PC-3 (cell line): ENCODE results near the gene FOXK2. TPM values are rescaled to one million over a fixed set of nuclear protein-coding genes. Genes with fewer than 3 reads are reported as not detected.

Source experiments
- ATAC-seq: fragments of 200-7000 bp; cut with Tn5 transposase; 2 replicates; pipeline ENCODE4 v1.9.1; 2020; ENCODE audit warnings: mild to moderate bottlenecking, moderate library complexity
- BruUV-seq: library from RNA; stranded (reverse); fragments of 400-500 nt; replicated peaks from 2 replicates; lab custom pipeline; 2021; lab: Mats Ljungman, UMichigan
- CTCF ChIA-PET: fragments of 300-600 bp; sonication (Branson Sonifier 250); formaldehyde crosslinking; loops from one replicate; lab custom pipeline; 2022; ENCODE audit warnings: antibody characterized with exemption; lab: Charles Lee
- POLR2A ChIA-PET: fragments of 300-600 bp; sonication (Branson Sonifier 250); formaldehyde crosslinking; loops from one replicate; lab custom pipeline; 2022; ENCODE audit warnings: antibody characterized with exemption; ENCODE audit not compliant: unreplicated experiment; lab: Charles Lee
- DNase-seq: peaks from one replicate; pipeline ENCODE4 v3.0.0-alpha.2; 2015
- H2AFZ ChIP-seq: fragments of 300-600 bp; sonication (generic); 2 replicates; pipeline ENCODE4 v1.6.0; 2016; ENCODE audit warnings: antibody characterized with exemption, low read length
- H3F3A ChIP-seq: fragments of 300-600 bp; sonication (generic); one replicate; pipeline ENCODE4 v1.6.0; 2017; ENCODE audit warnings: antibody characterized with exemption, low read length, control low read depth, mild to moderate bottlenecking; ENCODE audit not compliant: unreplicated experiment
- H3K27ac ChIP-seq: fragments of 300-600 bp; sonication (generic); 2 replicates; pipeline ENCODE4 v1.5.1; 2016; ENCODE audit warnings: mild to moderate bottlenecking, low read length
- H3K27me3 ChIP-seq: fragments of 300-600 bp; sonication (generic); 2 replicates; pipeline ENCODE4 v1.6.1; 2016; ENCODE audit warnings: low read length, mixed read lengths
- H3K36me3 ChIP-seq: fragments of 300-600 bp; sonication (generic); 2 replicates; pipeline ENCODE4 v1.6.1; 2016; ENCODE audit warnings: low read depth, mixed run types, low read length, mixed read lengths
- H3K4me1 ChIP-seq: fragments of 300-600 bp; sonication (generic); 2 replicates; pipeline ENCODE4 v1.5.1; 2016; ENCODE audit warnings: low read length; ENCODE audit not compliant: insufficient read depth
- H3K4me2 ChIP-seq: fragments of 300-600 bp; sonication (generic); 2 replicates; pipeline ENCODE4 v1.6.0; 2016; ENCODE audit warnings: low read length
- H3K4me3 ChIP-seq: fragments of 300-600 bp; sonication (generic); 2 replicates; pipeline ENCODE4 v1.5.1; 2016; ENCODE audit warnings: mild to moderate bottlenecking, low read length, mixed read lengths
- H3K79me2 ChIP-seq: fragments of 300-600 bp; sonication (generic); 2 replicates; pipeline ENCODE4 v1.6.1; 2017; ENCODE audit warnings: low read length, mixed read lengths
- H3K9ac ChIP-seq: fragments of 300-600 bp; sonication (generic); 2 replicates; pipeline ENCODE4 v1.6.0; 2016; ENCODE audit warnings: mild to moderate bottlenecking, low read length
- H3K9me2 ChIP-seq: fragments of 300-600 bp; sonication (generic); replicated peaks from 2 replicates; pipeline ENCODE4 v1.6.1; 2016; ENCODE audit warnings: mixed run types, low read length, mixed read lengths
- H3K9me3 ChIP-seq: fragments of 300-600 bp; sonication (generic); 2 replicates; pipeline ENCODE4 v1.6.1; 2016; ENCODE audit warnings: low read length, mixed read lengths
- H4K20me1 ChIP-seq: fragments of 300-600 bp; sonication (generic); 2 replicates; pipeline ENCODE4 v1.6.1; 2016; ENCODE audit warnings: low read length, mixed read lengths
- EZH2 ChIP-seq: fragments of 300-600 bp; sonication (generic); IDR thresholded peaks from one replicate; pipeline ENCODE4 v1.6.1; 2017; ENCODE audit warnings: antibody characterized with exemption, mild to moderate bottlenecking, low read length; ENCODE audit not compliant: unreplicated experiment
- EZH2phosphoT487 ChIP-seq: fragments of 300-600 bp; sonication (generic); IDR thresholded peaks from 2 replicates; pipeline ENCODE4 v1.6.1; 2018; ENCODE audit warnings: mild to moderate bottlenecking, antibody characterized with exemption, low read length, borderline replicate concordance
- intact Hi-C: fragments of 100-400 bp; cut with micrococcal nuclease; formaldehyde crosslinking; loops from 2 replicates; pipeline ENCODE4 v1.9.0; 2023
- total RNA-seq: library from RNA; depleted of rRNA; stranded (reverse); fragments of >200 nt; gene quantifications from 2 replicates; pipeline ENCODE4 v1.2.3, GENCODE V29; 2014
- TF ChIP-seq, protein P1 (sequence below): fragments of 300-600 bp; sonication (generic); conservative IDR thresholded peaks from 2 replicates; pipeline ENCODE4 v1.5.1; 2017; ENCODE audit warnings: antibody characterized with exemption, low read depth, mild to moderate bottlenecking, low read length

Gene FOXK2
- total RNA-seq, 1 experiment from 2014 or later, result 60.5 TPM

DNA sequence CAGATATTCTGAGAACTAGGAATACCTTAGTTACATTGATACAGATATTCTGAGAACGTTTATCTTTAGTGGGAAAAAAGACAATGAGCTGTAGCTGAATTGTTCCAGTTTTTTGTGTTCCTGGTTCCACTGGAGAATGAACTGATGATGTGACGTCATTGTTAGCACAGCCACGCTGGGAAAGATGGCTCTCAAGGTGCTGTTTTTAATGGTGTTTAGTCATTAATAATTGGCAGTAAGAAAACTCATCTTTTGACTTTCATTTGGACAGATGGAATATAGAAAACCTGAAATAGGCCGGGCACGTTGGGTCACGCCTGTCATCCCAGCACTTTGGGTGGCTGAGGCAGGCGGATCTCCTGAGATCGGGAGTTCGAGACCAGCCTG lies 10.4 kb downstream of the FOXK2 start:
- Histone ChIP-seq H3K9me2 (no peaks in the 10 kb centered on the region), H3K27me3 (no peaks in the 10 kb centered on the region), H3K9me3 (no peaks in the 10 kb centered on the region), H3K4me2 (peak overlapping the region; percentile 75), H2AFZ (no peak overlapping the region), H3F3A (peaks cover 18% of the 10 kb centered on the region), H4K20me1 (peaks cover 66% of the 10 kb centered on the region), H3K4me3 (peak overlapping the region; percentile 16; the same call in 1 of the 2 replicates), H3K36me3 (no peaks in the 10 kb centered on the region), H3K27ac (peak overlapping the region; percentile 70), H3K4me1 (peaks cover 43% of the 10 kb centered on the region), H3K79me2 (peaks cover 100% of the 10 kb centered on the region), H3K9ac (0 out of 2 replicates have a peak overlapping the region, but pooled peaks have one; percentile 7)
- DNase-seq, result no peak
- ChIA-PET CTCF (no interaction called here), POLR2A (no interaction called here)
- no peak for ATAC-seq
- BruUV-seq, result no TSS peak
- intact Hi-C loops, result loop anchor here (1.0 to 10.0 kb wide), 4 partner anchors 21 to 175 kb away; partner anchors contain the start of genes NARF and TEX19
- TF ChIP-seq, protein P1, sequence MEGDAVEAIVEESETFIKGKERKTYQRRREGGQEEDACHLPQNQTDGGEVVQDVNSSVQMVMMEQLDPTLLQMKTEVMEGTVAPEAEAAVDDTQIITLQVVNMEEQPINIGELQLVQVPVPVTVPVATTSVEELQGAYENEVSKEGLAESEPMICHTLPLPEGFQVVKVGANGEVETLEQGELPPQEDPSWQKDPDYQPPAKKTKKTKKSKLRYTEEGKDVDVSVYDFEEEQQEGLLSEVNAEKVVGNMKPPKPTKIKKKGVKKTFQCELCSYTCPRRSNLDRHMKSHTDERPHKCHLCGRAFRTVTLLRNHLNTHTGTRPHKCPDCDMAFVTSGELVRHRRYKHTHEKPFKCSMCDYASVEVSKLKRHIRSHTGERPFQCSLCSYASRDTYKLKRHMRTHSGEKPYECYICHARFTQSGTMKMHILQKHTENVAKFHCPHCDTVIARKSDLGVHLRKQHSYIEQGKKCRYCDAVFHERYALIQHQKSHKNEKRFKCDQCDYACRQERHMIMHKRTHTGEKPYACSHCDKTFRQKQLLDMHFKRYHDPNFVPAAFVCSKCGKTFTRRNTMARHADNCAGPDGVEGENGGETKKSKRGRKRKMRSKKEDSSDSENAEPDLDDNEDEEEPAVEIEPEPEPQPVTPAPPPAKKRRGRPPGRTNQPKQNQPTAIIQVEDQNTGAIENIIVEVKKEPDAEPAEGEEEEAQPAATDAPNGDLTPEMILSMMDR, result no peak

DNA sequence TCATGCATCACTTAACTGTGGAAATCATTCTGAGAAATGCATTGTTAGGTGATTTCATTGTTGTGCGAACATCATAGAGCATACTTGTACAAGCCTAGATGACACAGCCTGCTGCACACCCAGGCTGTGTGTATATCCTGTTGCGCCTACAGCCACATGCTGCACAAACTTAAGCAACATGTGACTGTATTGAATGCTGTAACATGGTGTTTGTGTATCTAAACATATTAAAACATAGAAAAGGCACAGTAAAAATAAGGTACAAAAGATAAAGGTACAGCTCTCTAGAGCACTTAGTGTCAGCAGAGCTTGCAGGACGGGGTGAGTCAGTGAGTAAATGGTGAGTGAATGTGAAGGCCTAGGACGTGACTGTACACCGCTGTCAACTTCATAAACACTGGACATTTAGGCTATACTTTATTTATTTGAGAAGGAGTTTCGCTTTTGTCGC lies 11.9 kb downstream of the FOXK2 start:
- DNase-seq, result peak; percentile 83
- Histone ChIP-seq H3K9me3 (no peaks in the 10 kb centered on the region), H3K4me1 (peaks cover 55% of the 10 kb centered on the region), H3K9me2 (no peaks in the 10 kb centered on the region), H3K4me2 (peak overlapping the region; percentile 65), H3K9ac (no peak overlapping the region), H3K36me3 (no peaks in the 10 kb centered on the region), H4K20me1 (peaks cover 57% of the 10 kb centered on the region), H2AFZ (no peak overlapping the region), H3F3A (peaks cover 18% of the 10 kb centered on the region), H3K27me3 (no peaks in the 10 kb centered on the region), H3K4me3 (peak overlapping the region; percentile 33), H3K27ac (peak overlapping the region; percentile 58), H3K79me2 (peaks cover 100% of the 10 kb centered on the region)
- no TSS peak for BruUV-seq
- POLR2A ChIA-PET, result interaction anchor here (0.6 kb wide), 1 partner anchor 231 kb away, joined by 10 read pairs; no protein-coding TSS in a partner anchor
- intact Hi-C loops, result no loop called here
- peak; percentile 80 for ATAC-seq
- CTCF ChIA-PET, result interaction anchor here (1.0 kb wide), 1 partner anchor 23 kb away, joined by 3 read pairs; no protein-coding TSS in a partner anchor
- TF ChIP-seq EZH2 (no peak), EZH2phosphoT487 (no peak)
- TF ChIP-seq, protein P1, result no peak

DNA sequence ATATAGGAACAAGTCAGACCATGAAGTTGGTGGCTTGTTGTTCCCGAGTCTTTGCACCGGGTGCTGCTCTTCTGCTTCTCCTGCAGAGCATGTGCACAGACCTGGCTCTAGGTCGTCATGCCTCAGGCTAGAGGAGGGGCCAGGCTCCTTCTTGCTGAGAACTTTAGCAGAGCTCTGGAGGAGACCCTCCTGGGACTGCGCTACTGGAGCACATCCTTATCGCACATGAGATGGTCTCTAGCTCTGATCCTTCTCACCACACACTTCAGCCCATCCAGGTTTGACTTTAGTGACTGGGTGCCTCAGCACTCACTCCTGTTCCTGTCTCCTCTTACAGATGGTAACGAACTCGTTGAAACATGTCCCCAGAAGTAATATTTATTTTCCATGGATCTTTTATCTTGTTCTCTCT lies 14.9 kb downstream of the FOXK2 start:
- TF ChIP-seq EZH2 (no peak), EZH2phosphoT487 (no peak)
- TF ChIP-seq, protein P1, result no peak
- no peak for ATAC-seq
- peaks cover 44% of the 10 kb centered on the region for H3K4me1 ChIP-seq
- no peak overlapping the region for H3K4me2 ChIP-seq
- H3K9ac ChIP-seq, result no peak overlapping the region
- H4K20me1 ChIP-seq, result peaks cover 52% of the 10 kb centered on the region
- peaks cover 100% of the 10 kb centered on the region for H3K79me2 ChIP-seq
- no TSS peak for BruUV-seq
- no peaks in the 10 kb centered on the region for H3K9me3 ChIP-seq
- H3F3A ChIP-seq, result peaks cover 18% of the 10 kb centered on the region
- CTCF ChIA-PET, result no interaction called here
- intact Hi-C loops, result no loop called here
- no peaks in the 10 kb centered on the region for H3K9me2 ChIP-seq
- DNase-seq, result no peak
- H3K36me3 ChIP-seq, result no peaks in the 10 kb centered on the region
- no peak overlapping the region for H2AFZ ChIP-seq
- no peak overlapping the region for H3K27ac ChIP-seq
- no peaks in the 10 kb centered on the region for H3K27me3 ChIP-seq
- no peak overlapping the region for H3K4me3 ChIP-seq
- POLR2A ChIA-PET, result no interaction called here
